Measurements from ENCODE around the gene PSMD13. TPM values are rescaled to one million over a fixed set of nuclear protein-coding genes. Genes with fewer than 3 reads are reported as not detected.
"Not testable (repeated sequence)": the region's sequence is repeated elsewhere in the genome, so short reads cannot be mapped to it uniquely, and the experiment has no call there.

The PSMD13 gene
- total RNA-seq, 3 donors from 2014 or later = 348 to 399 (median 390) TPM

DNA sequence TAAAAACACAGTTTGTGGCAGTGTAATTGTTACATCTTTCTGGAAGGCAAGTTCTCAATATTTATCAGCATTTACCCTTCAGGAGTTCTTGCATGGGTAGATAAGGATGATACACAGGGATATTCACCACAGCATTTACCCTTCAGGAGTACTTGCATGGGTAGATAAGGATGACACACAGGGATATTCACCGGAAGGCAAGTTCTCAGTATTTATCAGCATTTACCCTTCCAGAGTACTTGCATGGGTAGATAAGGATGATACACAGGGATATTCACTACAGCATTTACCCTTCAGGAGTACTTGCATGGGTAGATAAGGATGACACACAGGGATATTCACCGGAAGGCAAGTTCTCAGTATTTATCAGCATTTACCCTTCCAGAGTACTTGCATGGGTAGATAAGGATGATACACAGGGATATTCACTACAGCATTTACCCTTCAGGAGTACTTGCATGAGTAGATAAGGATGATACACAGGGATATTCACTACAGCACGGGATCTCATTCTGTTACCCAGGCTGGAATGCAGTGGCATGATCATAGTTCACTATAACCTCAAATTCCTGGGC is 16.0 kb upstream of the PSMD13 start:
- not testable (repeated sequence) for ATAC-seq; H3K27me3 Mint-ChIP-seq (ENCODE audit: low read depth); DNase-seq; H3K4me3 Mint-ChIP-seq; H3K9me3 Mint-ChIP-seq
- Mint-ChIP-seq H3K36me3 (ENCODE audit: insufficient read depth) (peaks cover 13% of the 10 kb centered on the region), H3K4me1 (ENCODE audit: low read depth) (peaks cover 11% of the 10 kb centered on the region)

DNA sequence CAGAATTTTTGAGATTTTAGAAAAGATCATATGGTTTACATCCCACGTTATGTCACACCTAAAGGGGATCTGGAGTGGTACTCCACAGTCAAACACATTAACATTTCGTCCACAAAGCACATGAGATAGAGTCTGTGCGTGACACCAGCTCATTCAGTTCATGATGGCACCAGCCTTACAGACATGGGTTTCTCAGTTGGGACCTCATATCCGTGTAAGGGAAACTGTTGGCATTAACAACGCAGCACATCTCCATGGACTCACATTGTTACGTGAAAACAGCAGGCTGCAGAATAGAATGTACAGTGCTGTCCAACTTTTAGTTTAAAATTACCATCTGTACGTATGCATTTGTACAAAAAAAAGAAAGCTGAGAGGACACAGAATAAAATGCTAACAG is 15.2 kb upstream of the PSMD13 start:
- Mint-ChIP-seq H3K27me3 (ENCODE audit: low read depth) (no peaks in the 10 kb centered on the region), H3K9me3 (no peaks in the 10 kb centered on the region), H3K36me3 (ENCODE audit: insufficient read depth) (peaks cover 13% of the 10 kb centered on the region), H3K4me3 (no peak overlapping the region), H3K4me1 (ENCODE audit: low read depth) (peaks cover 14% of the 10 kb centered on the region)
- DNase-seq (no peak), ATAC-seq (no peak)

DNA sequence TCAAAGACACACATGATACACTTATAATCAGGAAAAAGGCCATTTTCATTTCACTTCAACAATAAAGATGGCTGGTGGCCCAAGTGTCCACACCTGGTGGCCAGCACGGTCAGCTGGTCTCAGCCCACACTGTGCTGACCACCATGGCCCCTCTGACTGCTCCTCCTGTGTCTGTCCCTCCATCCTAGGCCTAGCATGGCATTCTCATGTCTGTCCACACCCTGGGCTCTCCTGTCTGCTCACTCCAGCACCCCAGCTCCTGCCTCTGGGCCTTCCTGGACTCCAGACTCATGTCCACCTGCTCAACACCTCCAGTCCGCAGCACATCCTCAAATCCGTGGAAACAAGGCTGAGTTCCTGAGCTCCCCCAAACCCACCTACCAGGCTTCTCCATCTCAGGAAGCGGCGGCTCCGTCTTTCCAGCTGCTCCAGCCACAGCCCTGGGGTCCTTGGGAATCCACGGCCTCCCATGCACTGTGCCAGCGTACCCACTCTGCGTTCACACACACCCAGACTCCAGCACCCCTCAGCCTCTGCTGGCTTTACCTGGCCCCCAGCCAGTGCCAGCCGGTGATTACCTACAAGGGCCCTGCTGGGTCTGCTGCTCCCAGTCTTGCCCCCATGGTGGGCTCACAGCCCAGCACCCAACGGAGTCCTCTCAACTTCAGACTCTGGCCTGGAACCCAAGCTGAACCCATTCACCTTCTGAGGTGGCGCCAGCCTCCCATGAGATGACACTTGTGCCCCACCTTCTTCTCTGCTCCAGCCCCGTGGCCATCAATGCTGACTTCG is 14.6 kb upstream of the PSMD13 start:
- H3K36me3 Mint-ChIP-seq (ENCODE audit: insufficient read depth) = peaks cover 13% of the 10 kb centered on the region
- H3K4me3 Mint-ChIP-seq = no peak overlapping the region
- no peaks in the 10 kb centered on the region for H3K9me3 Mint-ChIP-seq
- no peaks in the 10 kb centered on the region for H3K27me3 Mint-ChIP-seq (ENCODE audit: low read depth)
- H3K4me1 Mint-ChIP-seq (ENCODE audit: low read depth) = peaks cover 14% of the 10 kb centered on the region
- DNase-seq (no peak), ATAC-seq (no peak)

DNA sequence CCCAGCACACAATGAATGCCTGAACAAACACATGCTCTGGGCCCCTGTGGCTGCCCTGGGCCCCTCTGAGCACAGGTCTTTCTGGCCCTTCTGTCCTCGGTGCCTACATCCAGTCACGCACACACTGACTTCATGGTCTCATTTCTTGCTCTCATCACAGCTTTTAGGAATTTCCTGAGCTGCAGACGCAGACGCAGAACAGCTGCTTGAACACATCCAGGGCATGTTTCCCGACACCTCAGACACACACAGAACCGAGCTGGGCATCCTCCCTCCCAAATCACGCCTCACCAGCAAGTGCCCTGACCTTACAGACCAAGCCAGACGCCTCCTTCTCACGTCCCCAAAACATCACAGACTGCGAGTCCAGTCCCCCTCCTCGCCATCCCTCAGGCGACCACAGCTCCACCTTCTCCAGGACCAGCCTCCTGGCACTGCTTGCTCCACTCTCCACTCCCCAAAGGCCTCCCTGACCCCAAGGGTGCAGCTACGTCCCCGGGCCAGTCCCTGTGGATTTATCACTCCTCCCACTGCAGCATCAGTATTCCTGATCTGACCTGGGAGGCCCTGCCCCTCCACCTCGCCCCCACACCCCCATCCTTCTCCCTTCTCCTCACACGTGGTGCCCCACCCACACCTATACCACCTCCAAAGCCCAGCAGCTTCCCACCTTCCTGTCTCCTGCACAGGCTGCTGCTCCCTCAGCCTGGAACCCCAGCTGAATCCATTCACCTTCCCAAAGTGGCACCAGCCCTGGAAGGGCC is 13.6 kb upstream of the PSMD13 start:
- Mint-ChIP-seq H3K36me3 (ENCODE audit: insufficient read depth) (peaks cover 13% of the 10 kb centered on the region), H3K4me1 (ENCODE audit: low read depth) (peaks cover 6% of the 10 kb centered on the region), H3K4me3 (no peak overlapping the region), H3K27me3 (ENCODE audit: low read depth) (no peaks in the 10 kb centered on the region), H3K9me3 (no peaks in the 10 kb centered on the region)
- ATAC-seq (no peak), DNase-seq (no peak)

DNA sequence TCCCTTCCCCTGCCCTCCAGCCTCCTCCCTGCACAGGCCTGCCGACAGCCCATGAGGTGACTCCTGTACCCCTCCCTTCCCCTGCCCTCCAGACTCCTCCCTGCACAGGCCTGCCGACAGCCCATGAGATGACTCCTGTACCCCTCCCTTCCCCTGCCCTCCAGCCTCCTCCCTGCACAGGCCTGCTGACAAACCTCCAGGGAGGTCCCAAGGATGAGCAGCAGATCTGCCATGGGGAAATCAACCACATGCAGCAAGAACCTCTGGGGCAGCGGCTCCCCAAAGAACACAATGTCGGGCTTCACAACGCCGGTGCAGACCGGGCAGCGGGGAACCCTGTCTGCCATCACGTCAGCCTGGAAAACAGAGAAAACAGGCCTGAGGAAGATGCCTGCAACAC is 12.9 kb upstream of the PSMD13 start:
- Mint-ChIP-seq H3K9me3 (no peaks in the 10 kb centered on the region), H3K4me1 (ENCODE audit: low read depth) (peaks cover 9% of the 10 kb centered on the region), H3K36me3 (ENCODE audit: insufficient read depth) (peaks cover 13% of the 10 kb centered on the region), H3K4me3 (no peak overlapping the region), H3K27me3 (ENCODE audit: low read depth) (no peaks in the 10 kb centered on the region)
- no peak for DNase-seq
- ATAC-seq = no peak

DNA sequence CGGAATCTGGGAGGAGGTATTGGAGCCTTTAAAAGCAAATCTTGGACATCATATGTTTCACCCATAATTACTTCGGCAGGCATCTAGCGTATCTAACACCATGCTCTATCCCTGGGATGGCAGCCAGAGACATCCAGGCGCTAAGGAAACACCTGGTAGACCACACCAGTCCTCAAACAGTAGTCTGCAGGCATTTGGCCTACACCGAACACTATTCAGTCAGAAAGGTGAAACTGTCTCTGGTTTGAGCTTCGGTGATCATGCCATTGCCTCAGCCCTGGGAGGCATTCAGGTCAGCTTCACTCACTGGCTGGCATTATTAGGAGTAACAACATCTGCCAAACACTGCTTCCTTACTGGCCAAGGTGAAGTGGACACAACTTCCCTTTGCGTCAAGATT is 12.4 kb upstream of the PSMD13 start:
- DNase-seq (no peak), ATAC-seq (no peak)
- H3K4me1 Mint-ChIP-seq (ENCODE audit: low read depth) = peaks cover 9% of the 10 kb centered on the region
- H3K27me3 Mint-ChIP-seq (ENCODE audit: low read depth) = no peaks in the 10 kb centered on the region
- no peak overlapping the region for H3K4me3 Mint-ChIP-seq
- H3K36me3 Mint-ChIP-seq (ENCODE audit: insufficient read depth) = peaks cover 13% of the 10 kb centered on the region
- H3K9me3 Mint-ChIP-seq = no peaks in the 10 kb centered on the region

DNA sequence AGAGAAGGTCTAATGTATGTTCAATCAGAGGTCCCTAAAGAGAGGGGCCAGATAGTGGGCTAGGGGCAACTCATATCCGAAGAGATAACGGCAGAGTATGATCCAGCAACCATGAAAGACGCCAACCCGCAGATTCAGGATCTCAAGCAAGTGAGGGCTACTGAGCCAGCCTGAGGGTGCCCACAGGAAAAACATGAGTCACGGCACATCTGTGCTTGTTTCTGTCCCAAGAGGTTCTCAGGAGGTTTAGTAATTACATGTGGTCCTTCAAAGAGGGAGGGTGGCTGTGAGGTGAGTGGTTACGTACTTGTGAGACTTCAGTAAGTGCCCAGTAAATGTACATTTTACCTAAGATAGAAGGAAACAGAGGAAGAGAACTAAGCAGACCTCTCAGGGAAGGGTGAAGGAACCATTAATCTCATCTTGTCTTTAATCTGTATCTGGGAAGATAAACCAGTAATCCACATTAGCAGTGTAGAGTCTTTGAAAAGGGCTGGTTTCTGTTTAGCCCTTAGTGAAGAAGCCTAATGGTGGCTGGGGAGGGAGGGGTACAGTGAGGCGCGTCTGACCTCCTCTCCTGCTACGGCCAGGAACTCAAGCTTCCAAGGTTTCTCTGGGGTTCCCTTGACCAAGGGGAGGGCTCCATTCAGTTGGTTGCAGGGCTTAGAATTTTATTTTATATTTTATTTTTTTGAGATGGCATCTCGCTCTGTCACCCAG is 10.9 kb upstream of the PSMD13 start:
- Mint-ChIP-seq H3K9me3 (no peaks in the 10 kb centered on the region), H3K36me3 (ENCODE audit: insufficient read depth) (peaks cover 15% of the 10 kb centered on the region), H3K4me1 (ENCODE audit: low read depth) (peaks cover 9% of the 10 kb centered on the region), H3K4me3 (no peak overlapping the region), H3K27me3 (ENCODE audit: low read depth) (no peaks in the 10 kb centered on the region)
- ATAC-seq (peak in 1 of 2 donors; percentile 18), DNase-seq (no peak)

DNA sequence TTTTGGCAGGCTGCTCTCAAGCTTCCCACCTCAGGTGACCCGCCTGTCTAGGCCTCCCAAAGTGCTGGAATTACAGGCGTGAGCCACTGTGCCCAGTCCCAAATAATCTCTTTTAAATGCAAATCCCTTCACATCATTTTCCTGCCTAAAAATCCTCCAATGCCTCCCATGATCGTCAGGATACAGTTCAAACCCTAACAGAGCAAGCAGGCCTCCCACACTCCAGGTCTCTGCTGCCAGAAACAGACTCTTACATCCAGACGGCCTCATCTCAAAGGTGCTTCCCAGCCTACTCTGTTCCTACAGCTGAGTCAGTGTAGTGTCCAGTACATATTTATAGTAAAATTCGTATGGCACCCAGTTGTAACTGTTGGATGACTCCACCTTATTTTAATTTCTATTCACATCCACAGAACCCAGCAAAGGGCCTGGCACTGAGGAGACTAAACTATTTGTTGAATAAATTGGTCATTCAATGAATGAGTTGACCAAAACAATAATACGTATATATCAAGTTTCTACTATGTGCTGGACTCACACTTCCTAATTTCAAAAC is 8.9 kb upstream of the PSMD13 start:
- no peaks in the 10 kb centered on the region for H3K27me3 Mint-ChIP-seq (ENCODE audit: low read depth)
- DNase-seq (no peak), ATAC-seq (no peak)
- H3K36me3 Mint-ChIP-seq (ENCODE audit: insufficient read depth) = peaks cover 6% of the 10 kb centered on the region
- no peak overlapping the region for H3K4me3 Mint-ChIP-seq
- peaks cover 9% of the 10 kb centered on the region for H3K4me1 Mint-ChIP-seq (ENCODE audit: low read depth)
- H3K9me3 Mint-ChIP-seq = no peaks in the 10 kb centered on the region

DNA sequence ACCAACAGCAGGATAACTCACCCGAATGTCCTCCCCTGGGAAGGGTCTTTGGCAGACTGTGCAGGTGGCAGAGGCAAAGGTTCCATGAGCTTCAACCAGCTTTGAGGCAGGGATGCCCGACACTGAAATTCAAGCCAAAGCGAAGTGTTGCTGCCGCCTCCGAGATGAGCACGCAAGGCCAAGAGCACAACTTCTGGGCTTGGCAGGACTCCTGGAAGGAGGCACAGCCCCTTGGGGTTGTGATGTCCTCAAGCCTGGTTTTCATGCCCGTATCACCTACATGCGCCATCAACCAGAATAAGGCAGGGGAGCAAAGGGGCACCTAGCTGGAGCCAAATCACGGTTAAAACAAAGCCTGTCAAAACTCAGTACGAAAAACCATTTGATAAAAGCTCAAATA is 6.3 kb upstream of the PSMD13 start:
- DNase-seq = no peak
- Mint-ChIP-seq H3K9me3 (no peaks in the 10 kb centered on the region), H3K36me3 (ENCODE audit: insufficient read depth) (peaks cover 4% of the 10 kb centered on the region), H3K4me3 (no peak overlapping the region), H3K4me1 (ENCODE audit: low read depth) (peaks cover 17% of the 10 kb centered on the region), H3K27me3 (ENCODE audit: low read depth) (no peaks in the 10 kb centered on the region)
- ATAC-seq = no peak

DNA sequence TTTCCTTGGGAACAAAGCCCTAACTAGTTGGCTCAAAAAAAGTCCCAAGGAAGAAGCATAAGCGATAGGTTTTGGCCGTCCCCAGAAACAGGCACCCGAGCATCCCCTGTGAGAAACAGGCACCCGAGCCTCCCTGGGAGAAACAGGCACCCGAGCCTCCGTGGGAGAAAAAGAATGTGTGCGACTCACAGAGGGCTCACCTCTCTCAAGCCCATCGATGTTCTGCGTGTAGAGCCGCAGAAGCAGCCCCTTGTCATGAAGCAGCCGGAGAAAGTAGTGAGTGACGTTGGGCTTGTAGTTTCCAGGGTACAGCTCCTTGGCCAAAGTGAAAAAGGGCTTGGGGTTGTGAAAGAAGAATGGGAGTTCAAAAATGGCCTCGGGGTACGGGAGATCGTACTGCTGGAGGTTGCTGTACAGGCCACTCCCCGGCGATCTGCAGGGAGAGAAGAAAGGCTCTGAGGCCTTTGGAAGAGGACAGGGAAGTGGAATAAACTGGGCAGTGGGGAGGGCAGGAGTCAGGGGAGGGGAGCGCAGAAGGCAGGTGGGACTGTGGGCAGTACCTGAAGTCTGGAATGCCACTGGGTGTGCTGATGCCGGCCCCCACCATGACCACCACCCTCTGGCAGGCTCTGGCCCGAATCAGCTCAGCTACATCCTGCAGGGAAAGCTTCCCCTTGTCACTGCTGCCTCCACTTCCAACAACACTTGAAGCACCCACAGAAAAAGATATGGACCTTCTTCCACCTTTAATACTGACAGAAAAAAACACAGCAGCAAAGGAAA is 3.8 kb upstream of the PSMD13 start:
- ATAC-seq (no peak), DNase-seq (no peak)
- Mint-ChIP-seq H3K4me1 (ENCODE audit: low read depth) (peaks cover 19% of the 10 kb centered on the region), H3K36me3 (ENCODE audit: insufficient read depth) (peaks cover 2% of the 10 kb centered on the region), H3K9me3 (no peaks in the 10 kb centered on the region), H3K27me3 (ENCODE audit: low read depth) (no peaks in the 10 kb centered on the region), H3K4me3 (no peak overlapping the region)

DNA sequence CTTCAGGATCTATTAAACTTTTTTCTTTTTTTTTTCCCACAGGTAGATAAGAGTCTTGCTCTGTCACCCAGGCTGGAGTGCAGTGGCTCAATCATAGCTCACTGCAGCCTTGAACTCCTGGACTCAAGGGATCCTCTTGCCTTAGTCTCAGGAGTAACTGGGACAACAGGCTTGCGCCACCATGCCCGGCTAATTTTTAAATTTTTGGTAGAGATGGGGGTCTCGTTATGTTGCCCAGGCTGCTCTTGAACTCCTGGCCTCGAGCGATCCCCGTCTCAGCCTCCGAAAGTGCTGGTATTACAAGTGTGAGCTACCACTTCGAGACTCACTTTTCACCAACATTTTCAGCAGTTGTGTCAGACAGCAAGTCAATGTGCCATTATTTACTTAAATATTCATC is 1.6 kb upstream of the PSMD13 start:
- Mint-ChIP-seq H3K27me3 (ENCODE audit: low read depth) (no peaks in the 10 kb centered on the region), H3K4me3 (peak overlapping the region; percentile 84), H3K9me3 (no peaks in the 10 kb centered on the region), H3K4me1 (ENCODE audit: low read depth) (peaks cover 37% of the 10 kb centered on the region), H3K36me3 (ENCODE audit: insufficient read depth) (peaks cover 15% of the 10 kb centered on the region)
- DNase-seq (no peak), ATAC-seq (no peak)

DNA sequence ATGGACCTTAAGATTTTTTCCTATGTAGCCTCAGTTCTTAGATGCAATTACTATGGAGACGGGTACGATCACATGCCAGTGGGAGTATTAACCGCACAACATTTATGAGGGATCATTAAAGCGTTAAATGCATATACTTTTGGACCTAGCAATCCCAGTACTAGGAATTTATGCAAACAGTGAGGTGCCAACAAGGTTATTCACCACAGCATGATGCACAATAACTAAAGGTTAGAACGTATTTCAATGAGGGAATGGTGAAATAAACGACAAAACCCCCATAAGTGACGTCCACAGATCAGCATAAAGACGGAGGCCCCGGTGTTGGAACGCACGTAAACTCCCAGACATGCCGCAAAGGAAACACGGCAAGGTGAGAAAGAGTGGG is 1.2 kb upstream of the PSMD13 start:
- Mint-ChIP-seq H3K36me3 (ENCODE audit: insufficient read depth) (peaks cover 17% of the 10 kb centered on the region), H3K4me3 (peak overlapping the region; percentile 84), H3K4me1 (ENCODE audit: low read depth) (peaks cover 40% of the 10 kb centered on the region), H3K9me3 (no peaks in the 10 kb centered on the region), H3K27me3 (ENCODE audit: low read depth) (no peaks in the 10 kb centered on the region)
- peak; percentile 60 for DNase-seq
- peak; percentile 53 to 56 for ATAC-seq

DNA sequence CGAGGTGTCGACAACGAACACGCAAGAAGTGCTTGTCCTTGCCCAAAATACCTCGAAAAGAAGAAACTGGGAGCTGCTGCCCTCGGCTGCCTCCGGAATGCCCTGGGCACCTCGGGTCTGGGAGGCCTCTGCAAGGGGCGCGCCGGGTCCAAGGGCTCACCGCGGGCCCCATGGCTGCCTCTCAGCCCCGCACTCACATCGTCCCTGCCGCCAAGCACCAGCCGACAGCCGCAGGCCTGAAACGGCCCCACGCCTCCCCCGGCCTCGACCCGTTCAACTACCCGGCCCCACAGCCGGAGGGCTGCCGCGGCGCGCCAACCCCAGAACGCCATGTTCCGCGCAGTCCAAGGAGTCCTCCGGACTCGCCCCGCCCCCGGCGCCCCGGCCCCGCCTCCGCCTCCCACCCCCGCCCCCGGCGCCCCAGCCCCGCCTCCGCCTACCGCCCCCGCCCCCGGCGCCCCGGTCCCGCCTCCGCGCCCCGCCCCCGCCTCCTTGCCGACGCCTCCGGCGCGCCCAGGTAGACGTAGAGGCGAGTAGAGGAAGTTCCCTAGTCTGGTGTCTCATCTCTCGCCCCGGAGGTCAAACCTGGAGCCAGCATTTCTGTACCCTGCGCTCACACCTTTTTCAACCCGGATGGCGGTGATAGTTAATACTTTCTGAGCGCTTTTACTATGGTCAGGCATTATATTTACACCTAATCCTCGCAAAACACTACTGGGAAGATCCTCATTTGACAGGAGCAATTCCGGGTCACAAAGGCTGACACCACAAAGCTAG is 591 bp upstream of the PSMD13 start, which contains the start of gene SIRT3:
TSS of gene SIRT3 (minus strand) at position 346 of the 777 bp plus-strand sequence. CDS start at position 332, 14 bp downstream.
- Mint-ChIP-seq H3K9me3 (no peaks in the 10 kb centered on the region), H3K4me3 (peak within 1 kb of the TSS; percentile 97), H3K36me3 (ENCODE audit: insufficient read depth) (peaks cover 18% of the 10 kb centered on the region), H3K4me1 (ENCODE audit: low read depth) (peaks cover 41% of the 10 kb centered on the region), H3K27me3 (ENCODE audit: low read depth) (no peaks in the 10 kb centered on the region)
- DNase-seq = peak; percentile 77
- peak; percentile 73 to 74 for ATAC-seq
